Measurements from ENCODE around the gene TFPT. TPM values are rescaled to one million over a fixed set of nuclear protein-coding genes. Genes with fewer than 3 reads are reported as not detected.

Gene TFPT
- total and polyA plus RNA-seq, 4 donors: 2.4 to 5.6 (median 4.2) TPM

GRCh38 chr19:54136086-54136863 is 20.8 kb upstream of the TFPT start:
- Histone ChIP-seq H3K9ac (ENCODE audit: low read depth in 1 of 2, low read length in 2 of 2) (peak overlapping the region in 1 of 2 donors; percentile 33), H3K9me3 (ENCODE audit: control insufficient read depth in 4 of 4, low read length in 3 of 4) (no peaks in the 10 kb centered on the region), H3K4me1 (ENCODE audit: control insufficient read depth in 4 of 4, insufficient read depth in 4 of 4, low read length in 3 of 4) (peaks cover 3 to 35% (median 31%) of the 10 kb centered on the region in 4 donors), H3K36me3 (ENCODE audit: control insufficient read depth in 4 of 4, insufficient read depth in 3 of 4, low read depth in 1 of 4, low read length in 3 of 4) (peaks cover 0 to 8% (median 4%) of the 10 kb centered on the region in 4 donors), H3K4me3 (ENCODE audit: low read depth in 1 of 3, low read length in 3 of 3) (peak overlapping the region; percentile 41 to 69 (median 68)), H3K27ac (ENCODE audit: low read depth in 1 of 2, low read length in 2 of 2) (peak overlapping the region; percentile 33 to 49), H3K27me3 (ENCODE audit: control insufficient read depth in 4 of 4, insufficient read depth in 4 of 4, low read length in 3 of 4) (no peaks in the 10 kb centered on the region)
- 4% methylated on average over 30 of the region's 30 CpGs for WGBS
- no peak for TF ChIP-seq HNF4A (conservative IDR thresholded peaks at IDR 0.05)
- no peak for DNase-seq (ENCODE audit: low spot score)

- DNase-seq (ENCODE audit: low spot score): no peak
- TF ChIP-seq GABPA (IDR thresholded peaks at IDR 0.05 in 1 of 2, conservative IDR thresholded peaks at IDR 0.05 in 1 of 2) (no peak), HNF4A (conservative IDR thresholded peaks at IDR 0.05) (no peak), EGR1 (IDR thresholded peaks at IDR 0.05; ENCODE audit: low read depth in 2 of 2) (no peak), RXRA (IDR thresholded peaks at IDR 0.05) (no peak), CTCF (IDR thresholded peaks at IDR 0.05; ENCODE audit: low read depth, low read length, missing input control) (no peak), RAD21 (IDR thresholded peaks at IDR 0.05) (no peak), SP1 (IDR thresholded peaks at IDR 0.05) (no peak), FOXA1 (IDR thresholded peaks at IDR 0.05) (no peak)
- TF ChIP-seq, protein P1, sequence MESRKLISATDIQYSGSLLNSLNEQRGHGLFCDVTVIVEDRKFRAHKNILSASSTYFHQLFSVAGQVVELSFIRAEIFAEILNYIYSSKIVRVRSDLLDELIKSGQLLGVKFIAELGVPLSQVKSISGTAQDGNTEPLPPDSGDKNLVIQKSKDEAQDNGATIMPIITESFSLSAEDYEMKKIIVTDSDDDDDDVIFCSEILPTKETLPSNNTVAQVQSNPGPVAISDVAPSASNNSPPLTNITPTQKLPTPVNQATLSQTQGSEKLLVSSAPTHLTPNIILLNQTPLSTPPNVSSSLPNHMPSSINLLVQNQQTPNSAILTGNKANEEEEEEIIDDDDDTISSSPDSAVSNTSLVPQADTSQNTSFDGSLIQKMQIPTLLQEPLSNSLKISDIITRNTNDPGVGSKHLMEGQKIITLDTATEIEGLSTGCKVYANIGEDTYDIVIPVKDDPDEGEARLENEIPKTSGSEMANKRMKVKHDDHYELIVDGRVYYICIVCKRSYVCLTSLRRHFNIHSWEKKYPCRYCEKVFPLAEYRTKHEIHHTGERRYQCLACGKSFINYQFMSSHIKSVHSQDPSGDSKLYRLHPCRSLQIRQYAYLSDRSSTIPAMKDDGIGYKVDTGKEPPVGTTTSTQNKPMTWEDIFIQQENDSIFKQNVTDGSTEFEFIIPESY (IDR thresholded peaks at IDR 0.05): no peak
- Histone ChIP-seq H3K9ac (ENCODE audit: low read depth in 1 of 2, low read length in 2 of 2) (no peak overlapping the region), H3K27me3 (ENCODE audit: control insufficient read depth in 4 of 4, insufficient read depth in 4 of 4, low read length in 3 of 4) (no peaks in the 10 kb centered on the region), H3K36me3 (ENCODE audit: control insufficient read depth in 4 of 4, insufficient read depth in 3 of 4, low read depth in 1 of 4, low read length in 3 of 4) (peaks cover 4 to 24% (median 8%) of the 10 kb centered on the region in 4 donors), H3K27ac (ENCODE audit: low read depth in 1 of 2, low read length in 2 of 2) (no peak overlapping the region), H3K4me3 (ENCODE audit: low read depth in 1 of 3, low read length in 3 of 3) (no peak overlapping the region), H3K9me3 (ENCODE audit: control insufficient read depth in 4 of 4, low read length in 3 of 4) (no peaks in the 10 kb centered on the region), H3K4me1 (ENCODE audit: control insufficient read depth in 4 of 4, insufficient read depth in 4 of 4, low read length in 3 of 4) (peaks cover 1 to 22% (median 17%) of the 10 kb centered on the region in 4 donors)
- WGBS: 79% methylated on average over 2 of the region's 2 CpGs
Observed at GRCh38 chr19:54133957-54134590, 18.6 kb upstream of the TFPT start.

DNA sequence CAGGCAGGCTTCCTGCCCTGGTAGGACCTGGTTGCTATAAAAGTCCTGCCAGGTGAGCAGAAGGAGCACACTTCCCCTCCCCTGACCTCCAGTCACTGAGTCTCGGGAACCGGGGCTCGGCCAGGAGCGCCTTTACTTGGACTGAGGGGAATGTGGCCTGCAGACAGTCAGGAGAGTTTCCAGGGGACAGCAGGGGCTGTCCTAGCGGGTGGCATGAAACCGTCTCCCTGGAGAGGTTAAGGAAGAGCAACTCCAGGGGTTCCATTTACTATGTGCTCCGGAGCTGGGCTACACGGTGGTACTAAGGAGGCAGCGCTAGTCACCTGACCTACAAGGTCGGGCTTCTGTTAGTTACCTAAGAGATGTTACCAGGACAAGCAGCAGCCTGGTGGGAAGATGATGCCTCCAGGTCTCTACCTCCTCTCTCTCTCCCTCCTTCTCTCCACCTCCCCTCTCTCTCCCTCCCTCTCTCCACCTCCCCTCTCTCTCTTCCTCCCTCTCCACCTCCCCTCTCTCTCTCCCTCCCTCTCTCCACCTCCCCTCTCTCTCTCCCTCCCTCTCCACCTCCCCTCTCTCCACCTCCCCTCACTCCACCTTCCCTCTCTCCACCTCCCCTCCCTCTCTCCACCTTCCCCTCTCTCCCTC is 18.0 kb upstream of the TFPT start:
- H3K4me3 ChIP-seq (ENCODE audit: low read depth in 1 of 3, low read length in 3 of 3): no peak overlapping the region
- DNase-seq (ENCODE audit: low spot score): peak; percentile 86
- no peak overlapping the region for H3K9ac ChIP-seq (ENCODE audit: low read depth in 1 of 2, low read length in 2 of 2)
- no peak overlapping the region for H3K27ac ChIP-seq (ENCODE audit: low read depth in 1 of 2, low read length in 2 of 2)
- peaks cover 4 to 31% (median 12%) of the 10 kb centered on the region in 4 donors for H3K36me3 ChIP-seq (ENCODE audit: control insufficient read depth in 4 of 4, insufficient read depth in 3 of 4, low read depth in 1 of 4, low read length in 3 of 4)
- 89% methylated on average over 10 of the region's 10 CpGs for WGBS
- H3K27me3 ChIP-seq (ENCODE audit: control insufficient read depth in 4 of 4, insufficient read depth in 4 of 4, low read length in 3 of 4): no peaks in the 10 kb centered on the region
- peaks cover 1 to 16% (median 10%) of the 10 kb centered on the region in 4 donors for H3K4me1 ChIP-seq (ENCODE audit: control insufficient read depth in 4 of 4, insufficient read depth in 4 of 4, low read length in 3 of 4)
- H3K9me3 ChIP-seq (ENCODE audit: control insufficient read depth in 4 of 4, low read length in 3 of 4): no peaks in the 10 kb centered on the region
- TF ChIP-seq CTCF (IDR thresholded peaks at IDR 0.05; ENCODE audit: low read depth, low read length, missing input control) (no peak), HNF4G (IDR thresholded peaks at IDR 0.05) (no peak), NR2F2 (IDR thresholded peaks at IDR 0.05) (no peak), FOXA1 (IDR thresholded peaks at IDR 0.05) (no peak), RAD21 (IDR thresholded peaks at IDR 0.05) (no peak), GABPA (IDR thresholded peaks at IDR 0.05 in 1 of 2, conservative IDR thresholded peaks at IDR 0.05 in 1 of 2) (no peak), TAF1 (conservative IDR thresholded peaks at IDR 0.05) (no peak)
- TF ChIP-seq, protein P2, sequence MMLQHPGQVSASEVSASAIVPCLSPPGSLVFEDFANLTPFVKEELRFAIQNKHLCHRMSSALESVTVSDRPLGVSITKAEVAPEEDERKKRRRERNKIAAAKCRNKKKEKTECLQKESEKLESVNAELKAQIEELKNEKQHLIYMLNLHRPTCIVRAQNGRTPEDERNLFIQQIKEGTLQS (IDR thresholded peaks at IDR 0.05): no peak
- TF ChIP-seq, protein P1 (IDR thresholded peaks at IDR 0.05): no peak
